NCI-H69 (cell line): Measurements from ENCODE around the gene STAP2.

Source experiments
- DNase-seq: peaks from one replicate; lab custom pipeline; 2025; lab: John Stamatoyannopoulos, UW

Gene STAP2

GRCh38 chr19:4327252-4327876 lies 11.3 kb downstream of the STAP2 start:
- peak; percentile 91 for DNase-seq

- DNase-seq: peak; percentile 21
Observed at GRCh38 chr19:4326837-4327251, 11.8 kb downstream of the STAP2 start.

GRCh38 chr19:4326215-4326836 lies 12.3 kb downstream of the STAP2 start:
- no peak for DNase-seq

- no peak for DNase-seq
Observed at GRCh38 chr19:4324228-4324627, 14.4 kb downstream of the STAP2 start.

GRCh38 chr19:4323692-4324091 lies 14.9 kb downstream of the STAP2 start:
- no peak for DNase-seq

GRCh38 chr19:4322942-4323665 lies 15.5 kb downstream of the STAP2 start:
- no peak for DNase-seq

GRCh38 chr19:4320419-4320818 lies 18.2 kb downstream of the STAP2 start:
- DNase-seq: no peak

- DNase-seq: no peak
Observed at GRCh38 chr19:4319067-4319718, 19.4 kb downstream of the STAP2 start.

- DNase-seq: no peak
Observed at GRCh38 chr19:4318460-4318859, 20.2 kb downstream of the STAP2 start.

GRCh38 chr19:4316956-4317355 lies 21.7 kb downstream of the STAP2 start:
- no peak for DNase-seq

GRCh38 chr19:4313847-4314490 lies 24.7 kb downstream of the STAP2 start:
- DNase-seq: peak; percentile 22

- peak; percentile 27 for DNase-seq
Observed at GRCh38 chr19:4310247-4311121, 28.1 kb downstream of the STAP2 start.

- no peak for DNase-seq
Observed at GRCh38 chr19:4305659-4306058, 33.0 kb downstream of the STAP2 start.

- DNase-seq: peak; percentile 31
Observed at GRCh38 chr19:4305257-4305612, 33.4 kb downstream of the STAP2 start.

GRCh38 chr19:4304538-4305256 lies 33.9 kb downstream of the STAP2 start, which contains the start of gene FSD1:
FSD1 (plus strand) TSS chr19:4304598; CDS start chr19:4304747, 149 bp downstream.
- DNase-seq: peak; percentile 88

GRCh38 chr19:4303819-4304537 lies 34.6 kb downstream of the STAP2 start:
- DNase-seq: no peak

GRCh38 chr19:4302243-4302640 lies 36.4 kb downstream of the STAP2 start, which contains the start of gene TMIGD2:
TMIGD2 (minus strand) TSS chr19:4302389; CDS start chr19:4302385, 4 bp downstream.
- no peak for DNase-seq

- no peak for DNase-seq
Observed at GRCh38 chr19:4301590-4302242, 36.9 kb downstream of the STAP2 start.

- DNase-seq: no peak
Observed at GRCh38 chr19:4300589-4300988, 38.0 kb downstream of the STAP2 start.
